GM18870 (cell line): ENCODE data around the gene NFIL3.
A peak's percentile ranks its signal among the peaks of the same experiment; 100 is the strongest.
"Not testable (repeated sequence)": the region's sequence is repeated elsewhere in the genome, so short reads cannot be mapped to it uniquely, and the experiment has no call there.

ENCODE experiments used
- ATAC-seq: cut with Tn5 transposase; IDR thresholded peaks from one replicate; pipeline ENCODE4 v1.9.1; 2021; ENCODE audit warnings: moderate library complexity; ENCODE audit not compliant: unreplicated experiment

The NFIL3 gene

GRCh38 chr9:91398926-91399325 is 24.7 kb downstream of the NFIL3 start:
- no peak for ATAC-seq

GRCh38 chr9:91395553-91396471 is 27.8 kb downstream of the NFIL3 start:
- ATAC-seq: peak; percentile 65

- ATAC-seq: no peak
Measured at GRCh38 chr9:91395106-91395552, 28.5 kb downstream of the NFIL3 start.

- no peak for ATAC-seq
Measured at GRCh38 chr9:91393826-91394225, 29.8 kb downstream of the NFIL3 start.

- ATAC-seq: no peak
Measured at GRCh38 chr9:91392435-91392834, 31.2 kb downstream of the NFIL3 start.

GRCh38 chr9:91391818-91392217 is 31.8 kb downstream of the NFIL3 start:
- no peak for ATAC-seq

GRCh38 chr9:91391412-91391811 is 32.2 kb downstream of the NFIL3 start:
- ATAC-seq: no peak

GRCh38 chr9:91389686-91390085 is 33.9 kb downstream of the NFIL3 start:
- not testable (repeated sequence) for ATAC-seq

GRCh38 chr9:91386765-91387164 is 36.9 kb downstream of the NFIL3 start:
- no peak for ATAC-seq

- ATAC-seq: no peak
Measured at GRCh38 chr9:91384954-91385353, 38.7 kb downstream of the NFIL3 start.

GRCh38 chr9:91383577-91383976 is 40.1 kb downstream of the NFIL3 start:
- ATAC-seq: no peak

GRCh38 chr9:91382298-91382697 is 41.3 kb downstream of the NFIL3 start:
- ATAC-seq: no peak

GRCh38 chr9:91379426-91379825 is 44.2 kb downstream of the NFIL3 start:
- ATAC-seq: no peak

GRCh38 chr9:91378695-91379127 is 44.9 kb downstream of the NFIL3 start:
- ATAC-seq: no peak

GRCh38 chr9:91378054-91378453 is 45.6 kb downstream of the NFIL3 start:
- not testable (repeated sequence) for ATAC-seq

- no peak for ATAC-seq
Measured at GRCh38 chr9:91376239-91376638, 47.4 kb downstream of the NFIL3 start.

- ATAC-seq: no peak
Measured at GRCh38 chr9:91374939-91375338, 48.7 kb downstream of the NFIL3 start.

GRCh38 chr9:91371894-91372293 is 51.7 kb downstream of the NFIL3 start:
- no peak for ATAC-seq

GRCh38 chr9:91370006-91370405 is 53.6 kb downstream of the NFIL3 start:
- not testable (repeated sequence) for ATAC-seq

GRCh38 chr9:91364702-91365101 is 58.9 kb downstream of the NFIL3 start:
- no peak for ATAC-seq

GRCh38 chr9:91364005-91364404 is 59.6 kb downstream of the NFIL3 start:
- no peak for ATAC-seq

GRCh38 chr9:91362051-91362611 is 61.5 kb downstream of the NFIL3 start:
- ATAC-seq: peak; percentile 17
